Peyer's patch (tissue), 4 donors: Measurements from ENCODE around the gene FALEC. TPM values are rescaled to one million over a fixed set of nuclear protein-coding genes. Genes with fewer than 3 reads are reported as not detected.

Source experiments
- DNase-seq, 3 donors: peaks; one replicate each; pipeline ENCODE4 v3.0.0-alpha.2; 2017 to 2019
- H3K27ac ChIP-seq, 4 donors: fragments of 200-600 bp; sonication (generic); one replicate each; pipeline ENCODE4 v1.5.1; 2016 to 2019
- H3K27me3 ChIP-seq, 2 donors: fragments of 200-600 bp; sonication (generic); one replicate each; pipeline ENCODE4 v1.5.1; 2019
- H3K36me3 ChIP-seq, 3 donors: fragments of 200-600 bp; sonication (generic); one replicate each; pipeline ENCODE4 v1.5.1; 2016 to 2019
- H3K4me1 ChIP-seq, 4 donors: fragments of 200-600 bp; sonication (generic); one replicate each; pipeline ENCODE4 v1.5.1; 2016 to 2019
- H3K4me3 ChIP-seq, 4 donors: fragments of 200-600 bp; sonication (generic); 1 replicate in 3 of 4; 2 replicates in 1 of 4; pipeline ENCODE4 v1.5.1; 2016 to 2019; ENCODE audit warnings: mild to moderate bottlenecking in 1 of 4
- H3K9me3 ChIP-seq, 4 donors: fragments of 200-600 bp; sonication (generic); one replicate each; pipeline ENCODE4 v1.5.1; 2016 to 2019; ENCODE audit warnings: mild to moderate bottlenecking in 1 of 4
- CTCF ChIP-seq, 6 experiments: fragments of 450-650 bp in 4 of 6; fragments of 200-600 bp in 2 of 6; sonication (generic) in 1 of 6; IDR thresholded peaks; one replicate each; pipeline ENCODE4 v1.5.1; 2017 to 2019; ENCODE audit warnings: antibody characterized with exemption in 6 of 6, mild to moderate bottlenecking in 3 of 6, moderate library complexity in 1 of 6
- POLR2A ChIP-seq, 2 donors: fragments of 450-650 bp; IDR thresholded peaks; one replicate each; pipeline ENCODE4 v1.5.1; 2017; ENCODE audit warnings: antibody characterized with exemption in 2 of 2, mild to moderate bottlenecking in 2 of 2, moderate library complexity in 2 of 2
- total RNA-seq, 4 donors: library from RNA; depleted of rRNA; stranded (reverse); fragments of >200 nt; gene quantifications; one replicate each; pipeline ENCODE4 v1.1.0, GENCODE V29; 2016

FALEC gene
- total RNA-seq, 4 donors from 2014 or later: not detected

GRCh38 chr1:150474869-150475268 is 40.7 kb upstream of the FALEC start:
- Histone ChIP-seq H3K36me3 (peaks cover 0 to 33% (median 0%) of the 10 kb centered on the region in 3 donors), H3K27ac (no peak overlapping the region), H3K4me1 (peaks cover 0 to 5% (median 0%) of the 10 kb centered on the region in 4 donors), H3K9me3 (no peaks in the 10 kb centered on the region), H3K4me3 (no peak overlapping the region), H3K27me3 (no peaks in the 10 kb centered on the region)
- TF ChIP-seq CTCF (IDR thresholded peaks at IDR 0.05) (no peak), POLR2A (IDR thresholded peaks at IDR 0.05) (no peak)
- DNase-seq: no peak

- H3K36me3 ChIP-seq: peaks cover 0 to 15% (median 0%) of the 10 kb centered on the region in 3 donors
- no peak overlapping the region for H3K4me3 ChIP-seq
- H3K27me3 ChIP-seq: no peaks in the 10 kb centered on the region
- DNase-seq: no peak
- no peak for TF ChIP-seq POLR2A (IDR thresholded peaks at IDR 0.05)
- no peak for TF ChIP-seq CTCF (IDR thresholded peaks at IDR 0.05)
- peaks cover 0 to 5% (median 0%) of the 10 kb centered on the region in 4 donors for H3K4me1 ChIP-seq
- H3K9me3 ChIP-seq: no peaks in the 10 kb centered on the region
- H3K27ac ChIP-seq: no peak overlapping the region
Observed at GRCh38 chr1:150476754-150477153, 38.8 kb upstream of the FALEC start.

- Histone ChIP-seq H3K4me1 (peaks cover 0 to 5% (median 0%) of the 10 kb centered on the region in 4 donors), H3K36me3 (peaks cover 0 to 9% (median 0%) of the 10 kb centered on the region in 3 donors), H3K27me3 (no peaks in the 10 kb centered on the region), H3K9me3 (no peaks in the 10 kb centered on the region), H3K4me3 (no peak overlapping the region), H3K27ac (peak overlapping the region in 2 of 4 donors; percentile 36 to 41)
- no peak for TF ChIP-seq POLR2A (IDR thresholded peaks at IDR 0.05)
- TF ChIP-seq CTCF (IDR thresholded peaks at IDR 0.05): no peak
- peak in 1 of 3 donors; percentile 40 for DNase-seq
Observed at GRCh38 chr1:150477320-150477719, 38.2 kb upstream of the FALEC start.

- Histone ChIP-seq H3K9me3 (no peaks in the 10 kb centered on the region), H3K27ac (peak overlapping the region in 1 of 4 donors; percentile 36), H3K36me3 (peaks cover 0 to 5% (median 0%) of the 10 kb centered on the region in 3 donors), H3K4me1 (peaks cover 0 to 5% (median 0%) of the 10 kb centered on the region in 4 donors), H3K27me3 (no peaks in the 10 kb centered on the region), H3K4me3 (no peak overlapping the region)
- peak in 1 of 3 donors; percentile 42 for DNase-seq
- no peak for TF ChIP-seq POLR2A (IDR thresholded peaks at IDR 0.05)
- no peak for TF ChIP-seq CTCF (IDR thresholded peaks at IDR 0.05)
Observed at GRCh38 chr1:150477733-150478132, 37.8 kb upstream of the FALEC start.

- Histone ChIP-seq H3K36me3 (no peaks in the 10 kb centered on the region), H3K4me3 (no peak overlapping the region), H3K27me3 (no peaks in the 10 kb centered on the region), H3K9me3 (no peaks in the 10 kb centered on the region), H3K27ac (no peak overlapping the region), H3K4me1 (peaks cover 0 to 5% (median 0%) of the 10 kb centered on the region in 4 donors)
- DNase-seq: no peak
- TF ChIP-seq POLR2A (IDR thresholded peaks at IDR 0.05) (no peak), CTCF (IDR thresholded peaks at IDR 0.05) (no peak)
Observed at GRCh38 chr1:150479370-150479769, 36.2 kb upstream of the FALEC start.

- peak in 1 of 3 donors; percentile 8 for DNase-seq
- H3K9me3 ChIP-seq: no peaks in the 10 kb centered on the region
- TF ChIP-seq CTCF (IDR thresholded peaks at IDR 0.05) (no peak), POLR2A (IDR thresholded peaks at IDR 0.05) (no peak)
- H3K4me3 ChIP-seq: no peak overlapping the region
- H3K27me3 ChIP-seq: no peaks in the 10 kb centered on the region
- H3K36me3 ChIP-seq: no peaks in the 10 kb centered on the region
- peaks cover 0 to 5% (median 0%) of the 10 kb centered on the region in 4 donors for H3K4me1 ChIP-seq
- H3K27ac ChIP-seq: no peak overlapping the region
Observed at GRCh38 chr1:150479927-150480352, 35.6 kb upstream of the FALEC start.
